AG04450 (cell line): ENCODE results near the gene USP33. TPM values are rescaled to one million over a fixed set of nuclear protein-coding genes. Genes with fewer than 3 reads are reported as not detected.
"Not testable (repeated sequence)": the region's sequence is repeated elsewhere in the genome, so short reads cannot be mapped to it uniquely, and the experiment has no call there.

Source experiments
- CTCF ChIA-PET: fragments of 300-600, 350-600 bp; formaldehyde crosslinking; extraction: SDS; loops from one replicate; lab custom pipeline; 2022; ENCODE audit warnings: antibody characterized with exemption, inconsistent platforms; lab: Charles Lee
- POLR2A ChIA-PET: fragments of 350-600 bp; formaldehyde crosslinking; extraction: SDS; loops from one replicate; lab custom pipeline; 2021; ENCODE audit warnings: antibody characterized with exemption, inconsistent platforms; lab: Yijun Ruan, JAX
- DNase-seq: peaks from one replicate; pipeline ENCODE4 v3.0.0-alpha.2; 2011; ENCODE audit warnings: low read depth, low spot score
- H3K27ac ChIP-seq: one replicate; pipeline ENCODE4 v1.5.1; 2012; ENCODE audit warnings: low read depth, low read length, control low read depth
- H3K27me3 ChIP-seq: one replicate; pipeline ENCODE4 v1.6.0; 2012; ENCODE audit warnings: low read length; ENCODE audit not compliant: control insufficient read depth, insufficient read depth
- H3K4me3 ChIP-seq: 2 replicates; pipeline ENCODE4 v1.5.1; 2011; ENCODE audit warnings: mild to moderate bottlenecking, low read depth, low read length, control low read depth
- H3K9me3 ChIP-seq: 2 replicates; pipeline ENCODE4 v1.5.1; 2012; ENCODE audit warnings: low read length; ENCODE audit not compliant: control insufficient read depth, insufficient read depth
- polyA plus RNA-seq: library from polyadenylated mRNA; depleted of rRNA; stranded (reverse); fragments of >200 nt; gene quantifications from 2 replicates; pipeline ENCODE4 v1.2.3, GENCODE V29; 2011
- TF ChIP-seq, protein P1 (sequence below): IDR thresholded peaks from 2 replicates; pipeline ENCODE4 v1.5.1; 2011; ENCODE audit warnings: low read depth, low read length, control low read depth, inconsistent platforms

Gene USP33
- polyA plus RNA-seq, 1 experiment = 86.0 TPM

- Histone ChIP-seq H3K27me3 (no peaks in the 10 kb centered on the region), H3K9me3 (no peaks in the 10 kb centered on the region), H3K27ac (no peak overlapping the region), H3K4me3 (no peak overlapping the region)
- no peak for DNase-seq
- POLR2A ChIA-PET = no interaction called here
- TF ChIP-seq, protein P1, sequence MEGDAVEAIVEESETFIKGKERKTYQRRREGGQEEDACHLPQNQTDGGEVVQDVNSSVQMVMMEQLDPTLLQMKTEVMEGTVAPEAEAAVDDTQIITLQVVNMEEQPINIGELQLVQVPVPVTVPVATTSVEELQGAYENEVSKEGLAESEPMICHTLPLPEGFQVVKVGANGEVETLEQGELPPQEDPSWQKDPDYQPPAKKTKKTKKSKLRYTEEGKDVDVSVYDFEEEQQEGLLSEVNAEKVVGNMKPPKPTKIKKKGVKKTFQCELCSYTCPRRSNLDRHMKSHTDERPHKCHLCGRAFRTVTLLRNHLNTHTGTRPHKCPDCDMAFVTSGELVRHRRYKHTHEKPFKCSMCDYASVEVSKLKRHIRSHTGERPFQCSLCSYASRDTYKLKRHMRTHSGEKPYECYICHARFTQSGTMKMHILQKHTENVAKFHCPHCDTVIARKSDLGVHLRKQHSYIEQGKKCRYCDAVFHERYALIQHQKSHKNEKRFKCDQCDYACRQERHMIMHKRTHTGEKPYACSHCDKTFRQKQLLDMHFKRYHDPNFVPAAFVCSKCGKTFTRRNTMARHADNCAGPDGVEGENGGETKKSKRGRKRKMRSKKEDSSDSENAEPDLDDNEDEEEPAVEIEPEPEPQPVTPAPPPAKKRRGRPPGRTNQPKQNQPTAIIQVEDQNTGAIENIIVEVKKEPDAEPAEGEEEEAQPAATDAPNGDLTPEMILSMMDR = no peak
- CTCF ChIA-PET = no interaction called here
Observed at GRCh38 chr1:77718181-77718580, 41.5 kb downstream of the USP33 start.

GRCh38 chr1:77716065-77716464 lies 43.6 kb downstream of the USP33 start:
- no peak for DNase-seq
- H3K9me3 ChIP-seq = no peaks in the 10 kb centered on the region
- H3K27me3 ChIP-seq = no peaks in the 10 kb centered on the region
- no peak overlapping the region for H3K27ac ChIP-seq
- ChIA-PET CTCF (interaction anchor here (0.6 kb wide), 1 partner anchor 89 kb away, joined by 11 read pairs; no protein-coding TSS in a partner anchor), POLR2A (interaction anchor here (0.6 kb wide), 1 partner anchor 15 kb away, joined by 5 read pairs; no protein-coding TSS in a partner anchor)
- H3K4me3 ChIP-seq = no peak overlapping the region
- TF ChIP-seq, protein P1 = no peak

DNA sequence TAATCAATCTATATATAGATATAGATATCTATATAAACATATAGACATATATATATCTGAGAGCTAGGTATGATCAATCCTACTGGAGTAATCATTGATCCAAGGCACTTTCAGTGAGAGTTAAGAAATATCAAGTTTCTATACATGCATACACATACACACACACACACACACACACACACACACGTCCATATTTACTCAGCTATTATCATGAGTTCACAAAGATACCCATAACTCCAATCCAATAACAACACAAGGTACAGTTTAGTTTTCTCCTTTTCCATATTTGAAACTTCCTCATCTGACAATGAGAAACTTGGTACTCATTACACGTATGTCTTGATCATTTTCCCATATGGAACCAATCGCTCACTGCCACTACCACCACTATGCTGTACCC lies 49.9 kb downstream of the USP33 start:
- TF ChIP-seq, protein P1 = no peak
- POLR2A ChIA-PET = no interaction called here
- no peak overlapping the region for H3K4me3 ChIP-seq
- DNase-seq = no peak
- CTCF ChIA-PET = no interaction called here
- H3K9me3 ChIP-seq = no peaks in the 10 kb centered on the region
- no peak overlapping the region for H3K27ac ChIP-seq
- no peaks in the 10 kb centered on the region for H3K27me3 ChIP-seq

DNA sequence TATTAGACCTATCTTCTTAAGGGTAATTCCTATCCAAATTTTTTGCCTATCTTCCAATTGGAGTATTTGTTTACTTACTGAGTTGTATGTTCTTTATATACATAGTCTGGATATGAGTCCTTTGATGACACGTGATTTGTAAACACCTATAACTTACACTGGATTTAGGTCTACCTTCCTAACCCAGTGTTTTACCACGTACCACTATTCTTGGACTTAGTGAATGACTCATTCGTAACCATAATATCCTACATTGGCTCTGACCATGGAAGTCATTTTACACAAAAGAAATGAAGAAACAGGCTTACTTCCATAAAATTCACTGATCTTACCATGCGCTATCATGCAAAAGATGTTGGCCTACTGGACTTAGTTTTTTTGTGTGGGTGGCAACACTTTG lies 53.3 kb downstream of the USP33 start:
- Histone ChIP-seq H3K9me3 (no peaks in the 10 kb centered on the region), H3K27me3 (no peaks in the 10 kb centered on the region), H3K4me3 (no peak overlapping the region), H3K27ac (no peak overlapping the region)
- ChIA-PET CTCF (no interaction called here), POLR2A (no interaction called here)
- no peak for DNase-seq
- TF ChIP-seq, protein P1 = no peak

DNA sequence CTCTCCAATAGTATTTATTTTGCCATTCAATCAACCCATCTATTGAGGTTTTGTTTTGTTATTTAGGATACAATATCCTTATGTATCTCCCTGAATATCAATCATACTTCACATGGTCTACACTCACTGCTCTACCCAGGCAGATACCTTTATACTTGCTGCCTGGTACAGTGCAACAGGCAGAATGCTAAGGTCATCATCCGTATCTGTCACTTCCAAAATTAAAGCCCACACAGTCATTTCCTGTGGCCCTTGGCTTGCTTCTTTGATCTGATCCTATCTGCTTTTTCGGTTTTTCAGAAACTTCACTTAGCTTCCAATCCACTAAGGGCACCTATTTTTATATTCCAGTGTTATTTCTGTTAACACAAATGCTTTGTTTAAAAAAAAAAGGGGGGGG lies 54.9 kb downstream of the USP33 start:
- H3K27ac ChIP-seq = no peak overlapping the region
- POLR2A ChIA-PET = interaction anchor here (0.6 kb wide), 1 partner anchor 599 kb away, joined by 4 read pairs; no protein-coding TSS in a partner anchor
- H3K27me3 ChIP-seq = no peaks in the 10 kb centered on the region
- no peak overlapping the region for H3K4me3 ChIP-seq
- CTCF ChIA-PET = no interaction called here
- H3K9me3 ChIP-seq = no peaks in the 10 kb centered on the region
- TF ChIP-seq, protein P1 = no peak
- DNase-seq = no peak

DNA sequence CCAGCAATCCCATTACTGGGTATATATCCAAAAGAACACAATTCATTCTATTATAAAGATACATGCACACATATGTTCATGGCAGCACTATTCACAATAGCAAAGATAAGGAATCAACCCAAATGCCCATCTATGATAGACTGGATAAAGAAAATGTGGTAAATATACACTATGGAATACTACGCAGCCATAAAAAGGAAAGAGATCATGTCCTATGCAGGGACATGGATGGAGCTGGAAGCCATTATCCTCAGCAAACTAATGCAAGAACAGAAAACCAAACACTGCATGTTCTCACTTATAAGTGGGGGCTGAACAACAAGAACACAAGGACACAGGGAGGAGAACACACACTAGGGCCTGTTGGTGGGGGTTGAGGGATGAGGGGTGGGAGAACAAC lies 60.0 kb downstream of the USP33 start:
- H3K27me3 ChIP-seq, CTCF ChIA-PET, H3K9me3 ChIP-seq, H3K4me3 ChIP-seq, DNase-seq, POLR2A ChIA-PET, H3K27ac ChIP-seq: not testable (repeated sequence)
